HCT116 (cell line): ENCODE measurements around the gene NUP210. TPM values are rescaled to one million over a fixed set of nuclear protein-coding genes. Genes with fewer than 3 reads are reported as not detected.
A peak's percentile ranks its signal among the peaks of the same experiment; 100 is the strongest.

ENCODE experiments used
- ATAC-seq: fragments of 200-7000 bp; cut with Tn5 transposase; 2 replicates; pipeline ENCODE4 v1.9.1; 2020; ENCODE audit warnings: mild to moderate bottlenecking, moderate library complexity
- BruUV-seq: library from RNA; stranded (reverse); fragments of 400-500 nt; replicated peaks from 2 replicates; lab custom pipeline; 2021; lab: Mats Ljungman, UMichigan
- CTCF ChIA-PET: fragments of 300-600 bp; sonication (Branson Sonifier 250); formaldehyde crosslinking; loops from one replicate; lab custom pipeline; 2021; ENCODE audit warnings: antibody characterized with exemption; lab: Charles Lee
- POLR2A ChIA-PET: fragments of 300-600, 350-600 bp; sonication (Branson Sonifier 250); formaldehyde crosslinking; loops from one replicate; lab custom pipeline; 2021; ENCODE audit warnings: antibody characterized with exemption; lab: Charles Lee
- RAD21 ChIA-PET, 2 experiments: fragments of 300-600 bp; sonication (Branson Sonifier 250); formaldehyde crosslinking; loops; one replicate each; lab custom pipeline; 2023; ENCODE audit warnings: low total read pairs in 2 of 2; ENCODE audit not compliant: uncharacterized antibody in 2 of 2, unreplicated experiment in 2 of 2, low non-redundant PET in 1 of 2; lab: Charles Lee
- DNase-seq: peaks from one replicate; pipeline ENCODE4 v3.0.0-alpha.2; 2010; ENCODE audit warnings: low read depth, low spot score
- H2AFZ ChIP-seq: fragments of 200-600 bp; shearing (Covaris generic), sonication (generic); 2 replicates; pipeline ENCODE4 v1.6.1; 2017; ENCODE audit warnings: low read depth, mixed run types, mixed read lengths, antibody characterized with exemption, low read length; ENCODE audit not compliant: poor library complexity, severe bottlenecking
- H3K27ac ChIP-seq: 2 replicates; pipeline ENCODE4 v1.5.1; 2012; ENCODE audit warnings: low read depth, low read length
- H3K27me3 ChIP-seq: fragments of 200-600 bp; sonication (generic); 2 replicates; pipeline ENCODE4 v1.6.1; 2016; ENCODE audit warnings: mixed run types, low read length, mixed read lengths; ENCODE audit not compliant: insufficient read depth
- H3K36me3 ChIP-seq, 2 experiments: fragments of 200-500 bp in 1 of 2; fragments of 200-600 bp in 1 of 2; sonication (Bioruptor generic) in 1 of 2; sonication (generic) in 1 of 2; 2 replicates each; pipeline versions ENCODE4 v1.5.1 to v1.6.1; 2014 to 2016; ENCODE audit warnings: low read length in 2 of 2, inconsistent platforms in 1 of 2, mixed read lengths in 1 of 2, mixed run types in 1 of 2; ENCODE audit not compliant: insufficient read depth in 2 of 2, control insufficient read depth in 1 of 2
- H3K4me1 ChIP-seq, 2 experiments: fragments of 200-600 bp in 1 of 2; sonication (generic) in 1 of 2; 2 replicates each; pipeline versions ENCODE4 v1.5.1 to v1.6.1; 2012 to 2017; ENCODE audit warnings: low read length in 2 of 2, inconsistent platforms in 1 of 2, mild to moderate bottlenecking in 1 of 2, mixed read lengths in 1 of 2, mixed run types in 1 of 2, moderate library complexity in 1 of 2; ENCODE audit not compliant: insufficient read depth in 2 of 2, control insufficient read depth in 1 of 2
- H3K4me2 ChIP-seq: fragments of 200-600 bp; sonication (generic); 2 replicates; pipeline ENCODE4 v1.6.1; 2017; ENCODE audit warnings: mixed run types, low read length, mixed read lengths
- H3K4me3 ChIP-seq, 2 experiments: fragments of 200-600 bp in 1 of 2; sonication (generic) in 1 of 2; replicated peaks in 1 of 2; 2 replicates each; pipeline ENCODE4 v1.5.1; 2011 to 2016; ENCODE audit warnings: low read length in 2 of 2, control low read depth in 1 of 2, low read depth in 1 of 2, mild to moderate bottlenecking in 1 of 2, mixed read lengths in 1 of 2, mixed run types in 1 of 2
- H3K79me2 ChIP-seq: fragments of 200-600 bp; sonication (generic); 2 replicates; pipeline ENCODE4 v1.6.1; 2017; ENCODE audit warnings: mild to moderate bottlenecking, mixed run types, low read length, moderate library complexity, mixed read lengths; ENCODE audit not compliant: insufficient read depth
- H3K9ac ChIP-seq: fragments of 200-600 bp; sonication (generic); 2 replicates; pipeline ENCODE4 v1.6.1; 2016; ENCODE audit warnings: low read length, mixed read lengths
- H3K9me2 ChIP-seq: fragments of 200-600 bp; sonication (generic), shearing (Covaris generic); 2 replicates; pipeline ENCODE4 v1.6.1; 2017; ENCODE audit warnings: mixed run types, mild to moderate bottlenecking, moderate library complexity; ENCODE audit not compliant: insufficient read depth
- H3K9me3 ChIP-seq, 2 experiments: fragments of 200-500 bp in 1 of 2; fragments of 200-600 bp in 1 of 2; sonication (Bioruptor generic) in 1 of 2; sonication (generic) in 1 of 2; 2 replicates each; pipeline ENCODE4 v1.6.1; 2014 to 2017; ENCODE audit warnings: low read length in 2 of 2, mixed read lengths in 2 of 2, inconsistent platforms in 1 of 2, low read depth in 1 of 2, mild to moderate bottlenecking in 1 of 2, mixed run types in 1 of 2, moderate library complexity in 1 of 2; ENCODE audit not compliant: control insufficient read depth in 1 of 2, insufficient read depth in 1 of 2
- H4K20me1 ChIP-seq: fragments of 200-600 bp; sonication (generic), shearing (Covaris generic); 2 replicates; pipeline ENCODE4 v1.6.1; 2017; ENCODE audit warnings: mixed run types, mild to moderate bottlenecking, moderate library complexity; ENCODE audit not compliant: insufficient read depth
- EGR1 ChIP-seq: IDR thresholded peaks from 2 replicates; pipeline ENCODE4 v1.6.1; 2012; ENCODE audit warnings: low read depth
- RAD21 ChIP-seq: IDR thresholded peaks from 2 replicates; pipeline ENCODE4 v1.6.1; 2012; ENCODE audit warnings: low read depth, mild to moderate bottlenecking
- intact Hi-C: fragments of 100-400 bp; cut with micrococcal nuclease; formaldehyde crosslinking; loops from 2 replicates; pipeline ENCODE4 v1.10.0; 2022
- total RNA-seq: library from RNA; stranded (reverse); gene quantifications from one replicate; pipeline ENCODE4 v1.2.1, GENCODE V29; 2021; ENCODE audit not compliant: unreplicated experiment
- TF ChIP-seq, protein P1 (sequence below): IDR thresholded peaks from 2 replicates; pipeline ENCODE4 v1.6.1; 2012
- TF ChIP-seq, protein P2 (sequence below), 3 experiments: fragments of 200-600 bp in 1 of 3; sonication (generic) in 1 of 3; IDR thresholded peaks in 2 of 3; conservative IDR thresholded peaks in 1 of 3; 2 replicates each; pipeline ENCODE4 v1.5.1; 2012 to 2017; ENCODE audit warnings: low read depth in 2 of 3, low read length in 2 of 3, antibody characterized with exemption in 1 of 3, borderline replicate concordance in 1 of 3, control low read depth in 1 of 3, mild to moderate bottlenecking in 1 of 3, mixed read lengths in 1 of 3, mixed run types in 1 of 3, moderate library complexity in 1 of 3; ENCODE audit not compliant: insufficient read depth in 1 of 3

The NUP210 gene
- total RNA-seq, 1 experiment from 2014 or later, result 74.9 TPM

DNA sequence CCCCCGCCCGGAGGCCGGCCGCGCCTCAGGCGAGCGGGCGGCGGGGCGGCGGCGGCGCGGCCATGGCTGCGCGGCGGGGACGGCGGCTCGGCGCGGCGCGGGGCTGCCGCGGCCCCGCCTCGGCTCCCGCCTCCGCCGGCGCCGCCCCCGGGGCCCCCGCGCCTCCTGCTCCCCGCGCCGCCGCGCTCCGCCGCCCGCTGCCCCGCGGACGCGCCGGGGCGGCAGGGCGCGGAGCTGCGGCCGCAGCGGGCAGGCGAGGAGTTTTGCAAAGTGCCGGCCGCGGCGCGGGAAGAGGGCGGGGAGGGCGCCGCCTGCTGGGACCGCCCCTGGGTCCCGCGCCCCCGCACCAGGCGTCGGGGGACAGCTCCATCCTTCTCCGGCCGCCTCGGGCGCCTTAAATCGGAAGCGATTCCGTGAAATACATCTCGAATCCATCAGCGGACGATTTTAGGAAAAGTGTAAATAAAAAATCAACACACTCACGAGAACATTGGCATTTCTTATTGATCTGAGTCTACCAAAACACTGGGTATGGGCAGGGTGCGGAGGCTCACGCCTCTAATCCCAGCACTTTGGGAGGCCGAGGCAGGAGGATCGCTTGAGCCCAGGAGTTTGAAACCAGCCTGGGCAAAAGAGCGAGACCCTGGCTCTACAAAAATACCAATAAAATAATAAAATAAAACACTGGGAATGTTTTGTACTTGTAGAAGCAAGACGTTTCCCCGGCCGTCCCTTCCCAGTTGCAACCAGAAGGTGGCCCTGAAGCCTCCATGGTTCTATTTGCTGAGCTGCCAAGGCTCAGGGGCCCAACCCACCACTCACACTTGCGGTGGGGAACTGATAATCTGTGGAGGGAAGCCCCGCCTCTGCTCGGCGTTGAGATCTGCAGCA, 136.9 kb downstream of the NUP210 start:
- BruUV-seq, result no TSS peak
- H4K20me1 ChIP-seq, result no peaks in the 10 kb centered on the region
- no peaks in the 10 kb centered on the region for H3K79me2 ChIP-seq
- H3K36me3 ChIP-seq, result no peaks in the 10 kb centered on the region
- peak overlapping the region; percentile 40 to 54 for H3K4me3 ChIP-seq
- H3K9me3 ChIP-seq, result peaks cover 7 to 13% of the 10 kb centered on the region in 2 experiments; a peak in 2 of 4 replicates
- H2AFZ ChIP-seq, result peak overlapping the region; percentile 83
- CTCF ChIA-PET, result interaction anchor here (0.7 to 1.3 kb wide), 2 partner anchors 21 to 191 kb away, joined by 3 to 4 read pairs; no protein-coding TSS in a partner anchor
- POLR2A ChIA-PET, result no interaction called here
- intact Hi-C loops, result no loop called here
- no peaks in the 10 kb centered on the region for H3K27me3 ChIP-seq
- DNase-seq, result peak; percentile 18
- no peak overlapping the region for H3K27ac ChIP-seq
- H3K4me2 ChIP-seq, result peak overlapping the region; percentile 75
- no peaks in the 10 kb centered on the region for H3K9me2 ChIP-seq
- TF ChIP-seq EGR1 (peak; percentile 82), RAD21 (peak; percentile 41)
- TF ChIP-seq, protein P1, sequence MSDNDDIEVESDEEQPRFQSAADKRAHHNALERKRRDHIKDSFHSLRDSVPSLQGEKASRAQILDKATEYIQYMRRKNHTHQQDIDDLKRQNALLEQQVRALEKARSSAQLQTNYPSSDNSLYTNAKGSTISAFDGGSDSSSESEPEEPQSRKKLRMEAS, result no peak
- TF ChIP-seq, protein P2, sequence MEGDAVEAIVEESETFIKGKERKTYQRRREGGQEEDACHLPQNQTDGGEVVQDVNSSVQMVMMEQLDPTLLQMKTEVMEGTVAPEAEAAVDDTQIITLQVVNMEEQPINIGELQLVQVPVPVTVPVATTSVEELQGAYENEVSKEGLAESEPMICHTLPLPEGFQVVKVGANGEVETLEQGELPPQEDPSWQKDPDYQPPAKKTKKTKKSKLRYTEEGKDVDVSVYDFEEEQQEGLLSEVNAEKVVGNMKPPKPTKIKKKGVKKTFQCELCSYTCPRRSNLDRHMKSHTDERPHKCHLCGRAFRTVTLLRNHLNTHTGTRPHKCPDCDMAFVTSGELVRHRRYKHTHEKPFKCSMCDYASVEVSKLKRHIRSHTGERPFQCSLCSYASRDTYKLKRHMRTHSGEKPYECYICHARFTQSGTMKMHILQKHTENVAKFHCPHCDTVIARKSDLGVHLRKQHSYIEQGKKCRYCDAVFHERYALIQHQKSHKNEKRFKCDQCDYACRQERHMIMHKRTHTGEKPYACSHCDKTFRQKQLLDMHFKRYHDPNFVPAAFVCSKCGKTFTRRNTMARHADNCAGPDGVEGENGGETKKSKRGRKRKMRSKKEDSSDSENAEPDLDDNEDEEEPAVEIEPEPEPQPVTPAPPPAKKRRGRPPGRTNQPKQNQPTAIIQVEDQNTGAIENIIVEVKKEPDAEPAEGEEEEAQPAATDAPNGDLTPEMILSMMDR (IDR thresholded peaks at IDR 0.05 in 2 of 3, conservative IDR thresholded peaks at IDR 0.05 in 1 of 3; ENCODE audit: borderline replicate concordance in 1 of 3, insufficient read depth in 1 of 3, low read depth in 2 of 3, low read length in 2 of 3), result peak; percentile 18 to 40 (median 31); a peak in 5 of 6 replicates
- RAD21 ChIA-PET, result no interaction called here
- peak overlapping the region; percentile 39 for H3K9ac ChIP-seq
- peak; percentile 77 for ATAC-seq
- H3K4me1 ChIP-seq, result peaks cover 2 to 9% of the 10 kb centered on the region in 2 experiments; a peak in 3 of 4 replicates
